Subcutaneous preadipocyte (primary cell): ENCODE data around the gene LOXHD1. TPM values are rescaled to one million over a fixed set of nuclear protein-coding genes. Genes with fewer than 3 reads are reported as not detected.

Source experiments
- total RNA-seq: library from RNA; depleted of rRNA; stranded (reverse); fragments of >200 nt; gene quantifications from 2 replicates; pipeline ENCODE4 v1.2.3, GENCODE V29; 2012

Gene LOXHD1, protein sequence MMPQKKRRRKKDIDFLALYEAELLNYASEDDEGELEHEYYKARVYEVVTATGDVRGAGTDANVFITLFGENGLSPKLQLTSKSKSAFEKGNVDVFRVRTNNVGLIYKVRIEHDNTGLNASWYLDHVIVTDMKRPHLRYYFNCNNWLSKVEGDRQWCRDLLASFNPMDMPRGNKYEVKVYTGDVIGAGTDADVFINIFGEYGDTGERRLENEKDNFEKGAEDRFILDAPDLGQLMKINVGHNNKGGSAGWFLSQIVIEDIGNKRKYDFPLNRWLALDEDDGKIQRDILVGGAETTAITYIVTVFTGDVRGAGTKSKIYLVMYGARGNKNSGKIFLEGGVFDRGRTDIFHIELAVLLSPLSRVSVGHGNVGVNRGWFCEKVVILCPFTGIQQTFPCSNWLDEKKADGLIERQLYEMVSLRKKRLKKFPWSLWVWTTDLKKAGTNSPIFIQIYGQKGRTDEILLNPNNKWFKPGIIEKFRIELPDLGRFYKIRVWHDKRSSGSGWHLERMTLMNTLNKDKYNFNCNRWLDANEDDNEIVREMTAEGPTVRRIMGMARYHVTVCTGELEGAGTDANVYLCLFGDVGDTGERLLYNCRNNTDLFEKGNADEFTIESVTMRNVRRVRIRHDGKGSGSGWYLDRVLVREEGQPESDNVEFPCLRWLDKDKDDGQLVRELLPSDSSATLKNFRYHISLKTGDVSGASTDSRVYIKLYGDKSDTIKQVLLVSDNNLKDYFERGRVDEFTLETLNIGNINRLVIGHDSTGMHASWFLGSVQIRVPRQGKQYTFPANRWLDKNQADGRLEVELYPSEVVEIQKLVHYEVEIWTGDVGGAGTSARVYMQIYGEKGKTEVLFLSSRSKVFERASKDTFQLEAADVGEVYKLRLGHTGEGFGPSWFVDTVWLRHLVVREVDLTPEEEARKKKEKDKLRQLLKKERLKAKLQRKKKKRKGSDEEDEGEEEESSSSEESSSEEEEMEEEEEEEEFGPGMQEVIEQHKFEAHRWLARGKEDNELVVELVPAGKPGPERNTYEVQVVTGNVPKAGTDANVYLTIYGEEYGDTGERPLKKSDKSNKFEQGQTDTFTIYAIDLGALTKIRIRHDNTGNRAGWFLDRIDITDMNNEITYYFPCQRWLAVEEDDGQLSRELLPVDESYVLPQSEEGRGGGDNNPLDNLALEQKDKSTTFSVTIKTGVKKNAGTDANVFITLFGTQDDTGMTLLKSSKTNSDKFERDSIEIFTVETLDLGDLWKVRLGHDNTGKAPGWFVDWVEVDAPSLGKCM (N-terminal part only)
- not detected in 2 replicates for total RNA-seq

DNA sequence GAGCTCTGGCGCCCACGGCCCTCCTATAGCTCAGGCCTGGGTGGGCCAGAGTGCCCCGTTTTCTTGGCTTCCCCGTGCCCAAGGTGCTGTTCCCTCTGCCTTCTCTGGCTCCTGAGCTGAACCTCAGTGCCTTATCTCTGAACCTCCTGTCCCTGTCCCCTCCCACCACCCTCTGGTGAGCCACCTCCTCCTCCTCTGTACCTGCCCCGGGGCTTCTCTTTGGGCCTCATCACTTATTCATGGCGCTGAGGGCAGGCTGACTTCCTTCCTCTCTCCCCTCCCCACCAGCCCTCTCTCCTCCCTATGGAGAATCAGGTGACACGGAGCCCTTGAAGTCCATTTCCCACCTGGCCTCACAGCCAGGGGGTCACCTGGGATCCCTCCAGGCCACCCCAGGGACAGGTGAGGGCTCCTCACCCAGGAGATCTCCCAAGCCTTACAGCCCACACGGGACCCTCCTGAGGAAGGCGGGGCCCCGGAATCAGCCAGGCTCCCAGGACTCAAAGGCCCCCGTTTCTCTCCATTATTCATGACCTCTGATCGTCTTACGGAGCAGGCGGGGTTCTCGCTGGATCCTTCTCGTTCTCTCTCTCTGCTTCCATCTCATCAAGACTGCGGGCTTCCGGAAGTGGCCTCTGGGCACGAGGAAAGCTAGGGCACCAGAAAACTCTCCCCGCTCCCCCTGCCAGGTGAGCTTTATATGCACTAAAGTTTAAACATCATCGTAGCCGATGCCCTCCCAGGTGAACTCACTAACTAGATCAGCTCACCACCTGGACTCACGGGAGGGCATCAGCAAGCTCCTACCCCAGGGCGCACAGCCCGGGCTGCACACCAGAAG, at the start of gene LOXHD1:
TSS of gene LOXHD1 (minus strand) at position 106 of the 841 bp plus-strand sequence. CDS start 187 bp downstream, outside the sequence.

Other genes starting within 250 kb of the LOXHD1 start
- gene ST8SIA5, start 99.8 kb upstream of the LOXHD1 start, total RNA-seq: under 0.01 and 0.20 TPM in 2 replicates